Stomach (tissue), 4 donors: Measurements from ENCODE around the gene ADARB2.

ENCODE experiments used
- POLR2A ChIP-seq, 4 donors: fragments of 450-650 bp; IDR thresholded peaks; one replicate each; pipeline ENCODE4 v1.6.1; 2016; ENCODE audit warnings: antibody characterized with exemption in 4 of 4, control low read depth in 2 of 4, mild to moderate bottlenecking in 1 of 4, moderate library complexity in 1 of 4
- TF ChIP-seq, protein P1 (sequence below), 7 experiments: fragments of 450-650 bp in 4 of 7; fragments of 200-600 bp in 3 of 7; sonication (generic) in 3 of 7; IDR thresholded peaks; one replicate each; pipeline ENCODE4 v1.5.1; 2016 to 2019; ENCODE audit warnings: antibody characterized with exemption in 7 of 7, control low read depth in 2 of 7, mild to moderate bottlenecking in 1 of 7

DNA sequence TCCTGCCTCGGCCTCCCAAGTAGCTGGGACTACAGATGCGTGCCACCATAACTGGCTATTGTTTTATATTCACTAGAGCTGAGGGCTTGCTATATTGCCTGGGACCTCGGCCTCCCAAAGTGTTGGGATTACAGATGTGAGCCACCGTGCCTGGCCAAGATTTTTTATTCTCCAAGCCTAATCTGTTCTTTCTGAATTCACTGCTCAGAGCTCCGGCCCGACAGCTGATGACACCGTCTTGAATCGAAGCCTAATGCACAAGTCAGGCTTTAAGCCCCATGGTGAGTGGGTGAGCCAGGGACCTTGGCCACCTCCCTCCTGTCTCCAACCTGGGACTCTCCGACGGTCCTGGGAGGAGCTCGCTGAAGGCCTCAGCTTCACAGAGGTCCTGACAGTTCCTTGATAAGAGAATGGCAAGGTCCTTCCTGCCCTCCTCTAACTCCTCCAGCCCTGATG, 342.3 kb downstream of the ADARB2 start:
- TF ChIP-seq, protein P1, sequence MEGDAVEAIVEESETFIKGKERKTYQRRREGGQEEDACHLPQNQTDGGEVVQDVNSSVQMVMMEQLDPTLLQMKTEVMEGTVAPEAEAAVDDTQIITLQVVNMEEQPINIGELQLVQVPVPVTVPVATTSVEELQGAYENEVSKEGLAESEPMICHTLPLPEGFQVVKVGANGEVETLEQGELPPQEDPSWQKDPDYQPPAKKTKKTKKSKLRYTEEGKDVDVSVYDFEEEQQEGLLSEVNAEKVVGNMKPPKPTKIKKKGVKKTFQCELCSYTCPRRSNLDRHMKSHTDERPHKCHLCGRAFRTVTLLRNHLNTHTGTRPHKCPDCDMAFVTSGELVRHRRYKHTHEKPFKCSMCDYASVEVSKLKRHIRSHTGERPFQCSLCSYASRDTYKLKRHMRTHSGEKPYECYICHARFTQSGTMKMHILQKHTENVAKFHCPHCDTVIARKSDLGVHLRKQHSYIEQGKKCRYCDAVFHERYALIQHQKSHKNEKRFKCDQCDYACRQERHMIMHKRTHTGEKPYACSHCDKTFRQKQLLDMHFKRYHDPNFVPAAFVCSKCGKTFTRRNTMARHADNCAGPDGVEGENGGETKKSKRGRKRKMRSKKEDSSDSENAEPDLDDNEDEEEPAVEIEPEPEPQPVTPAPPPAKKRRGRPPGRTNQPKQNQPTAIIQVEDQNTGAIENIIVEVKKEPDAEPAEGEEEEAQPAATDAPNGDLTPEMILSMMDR (IDR thresholded peaks at IDR 0.05), result no peak
- TF ChIP-seq POLR2A (IDR thresholded peaks at IDR 0.05), result no peak
